ENCODE results near the gene PROX1.

The PROX1 gene

DNA sequence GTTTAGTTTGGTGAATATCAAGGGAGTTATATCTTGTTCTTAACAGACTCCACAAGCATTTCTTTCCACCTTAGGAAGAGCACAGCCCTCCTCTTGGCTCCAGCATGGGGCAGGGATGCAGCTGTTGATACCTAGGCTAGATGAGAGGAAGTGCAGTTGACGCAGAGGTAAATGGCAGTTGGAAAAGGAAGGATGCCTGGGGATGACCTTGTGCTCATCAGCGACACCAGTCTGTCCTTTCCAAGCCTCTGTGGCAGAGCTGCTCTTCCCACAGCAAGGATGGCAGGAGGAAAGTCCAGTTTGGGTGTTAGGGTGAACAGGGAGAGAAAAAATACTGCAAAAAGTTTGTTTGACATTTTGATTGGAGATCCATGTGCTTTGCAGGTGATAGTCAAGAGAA lies 6.2 kb downstream of the PROX1 start:
- TF ChIP-seq, protein P1, sequence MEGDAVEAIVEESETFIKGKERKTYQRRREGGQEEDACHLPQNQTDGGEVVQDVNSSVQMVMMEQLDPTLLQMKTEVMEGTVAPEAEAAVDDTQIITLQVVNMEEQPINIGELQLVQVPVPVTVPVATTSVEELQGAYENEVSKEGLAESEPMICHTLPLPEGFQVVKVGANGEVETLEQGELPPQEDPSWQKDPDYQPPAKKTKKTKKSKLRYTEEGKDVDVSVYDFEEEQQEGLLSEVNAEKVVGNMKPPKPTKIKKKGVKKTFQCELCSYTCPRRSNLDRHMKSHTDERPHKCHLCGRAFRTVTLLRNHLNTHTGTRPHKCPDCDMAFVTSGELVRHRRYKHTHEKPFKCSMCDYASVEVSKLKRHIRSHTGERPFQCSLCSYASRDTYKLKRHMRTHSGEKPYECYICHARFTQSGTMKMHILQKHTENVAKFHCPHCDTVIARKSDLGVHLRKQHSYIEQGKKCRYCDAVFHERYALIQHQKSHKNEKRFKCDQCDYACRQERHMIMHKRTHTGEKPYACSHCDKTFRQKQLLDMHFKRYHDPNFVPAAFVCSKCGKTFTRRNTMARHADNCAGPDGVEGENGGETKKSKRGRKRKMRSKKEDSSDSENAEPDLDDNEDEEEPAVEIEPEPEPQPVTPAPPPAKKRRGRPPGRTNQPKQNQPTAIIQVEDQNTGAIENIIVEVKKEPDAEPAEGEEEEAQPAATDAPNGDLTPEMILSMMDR (IDR thresholded peaks at IDR 0.05; ENCODE audit: low read depth, low read length): no peak
- DNase-seq (ENCODE audit: extremely low read depth, low read depth): no peak

DNA sequence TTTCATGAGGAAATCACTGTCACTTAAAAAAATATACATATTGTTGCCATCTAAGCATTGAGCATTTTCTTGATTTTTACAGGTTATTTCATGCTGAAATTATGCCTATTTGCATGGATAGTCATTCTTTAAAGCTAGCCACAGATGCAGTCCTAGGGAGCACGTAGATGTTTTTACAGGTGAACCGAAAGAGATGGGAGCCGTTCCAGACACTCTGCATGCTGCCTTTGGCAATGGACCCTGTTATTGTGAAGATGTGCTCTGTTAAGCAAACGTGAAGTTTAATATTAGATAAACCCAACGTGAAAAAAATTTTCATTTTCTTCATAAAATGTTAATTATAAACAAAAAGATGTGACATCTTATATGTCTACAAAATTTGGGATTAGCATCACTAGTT lies 7.1 kb downstream of the PROX1 start:
- DNase-seq (ENCODE audit: extremely low read depth, low read depth): no peak
- TF ChIP-seq, protein P1 (IDR thresholded peaks at IDR 0.05; ENCODE audit: low read depth, low read length): no peak

DNA sequence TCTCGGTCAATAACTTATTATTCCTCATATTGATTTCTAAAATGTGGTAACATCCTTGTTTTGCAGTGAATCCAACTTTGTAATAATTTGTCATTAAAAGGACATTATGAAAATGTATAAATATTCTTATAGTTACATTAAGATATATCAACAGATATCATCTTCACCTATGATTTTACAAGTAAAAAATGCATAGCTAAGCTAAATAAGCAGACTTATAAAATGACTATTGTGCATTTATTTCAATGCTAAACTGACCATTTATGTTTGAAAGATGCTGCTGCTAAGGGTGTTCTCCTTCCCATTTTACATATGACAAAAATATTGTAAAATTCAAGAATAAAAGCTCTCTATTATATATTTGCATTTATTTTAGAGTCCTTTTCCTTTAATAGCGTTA lies 7.8 kb downstream of the PROX1 start:
- DNase-seq (ENCODE audit: extremely low read depth, low read depth): no peak
- TF ChIP-seq, protein P1 (IDR thresholded peaks at IDR 0.05; ENCODE audit: low read depth, low read length): no peak

DNA sequence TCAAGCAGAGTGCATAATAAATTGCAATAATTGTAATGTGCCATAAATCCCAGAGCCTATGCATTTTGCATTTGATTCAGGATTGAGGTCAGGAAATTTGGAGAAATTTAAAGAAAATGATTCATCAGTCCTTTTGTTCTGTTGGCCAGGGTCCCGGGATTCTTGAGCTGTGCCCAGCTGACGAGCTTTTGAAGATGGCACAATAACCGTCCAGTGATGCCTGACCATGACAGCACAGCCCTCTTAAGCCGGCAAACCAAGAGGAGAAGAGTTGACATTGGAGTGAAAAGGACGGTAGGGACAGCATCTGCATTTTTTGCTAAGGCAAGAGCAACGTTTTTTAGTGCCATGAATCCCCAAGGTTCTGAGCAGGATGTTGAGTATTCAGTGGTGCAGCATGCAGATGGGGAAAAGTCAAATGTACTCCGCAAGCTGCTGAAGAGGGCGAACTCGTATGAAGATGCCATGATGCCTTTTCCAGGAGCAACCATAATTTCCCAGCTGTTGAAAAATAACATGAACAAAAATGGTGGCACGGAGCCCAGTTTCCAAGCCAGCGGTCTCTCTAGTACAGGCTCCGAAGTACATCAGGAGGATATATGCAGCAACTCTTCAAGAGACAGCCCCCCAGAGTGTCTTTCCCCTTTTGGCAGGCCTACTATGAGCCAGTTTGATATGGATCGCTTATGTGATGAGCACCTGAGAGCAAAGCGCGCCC lies 8.7 kb downstream of the PROX1 start:
- DNase-seq (ENCODE audit: extremely low read depth, low read depth): no peak
- TF ChIP-seq, protein P1 (IDR thresholded peaks at IDR 0.05; ENCODE audit: low read depth, low read length): no peak

DNA sequence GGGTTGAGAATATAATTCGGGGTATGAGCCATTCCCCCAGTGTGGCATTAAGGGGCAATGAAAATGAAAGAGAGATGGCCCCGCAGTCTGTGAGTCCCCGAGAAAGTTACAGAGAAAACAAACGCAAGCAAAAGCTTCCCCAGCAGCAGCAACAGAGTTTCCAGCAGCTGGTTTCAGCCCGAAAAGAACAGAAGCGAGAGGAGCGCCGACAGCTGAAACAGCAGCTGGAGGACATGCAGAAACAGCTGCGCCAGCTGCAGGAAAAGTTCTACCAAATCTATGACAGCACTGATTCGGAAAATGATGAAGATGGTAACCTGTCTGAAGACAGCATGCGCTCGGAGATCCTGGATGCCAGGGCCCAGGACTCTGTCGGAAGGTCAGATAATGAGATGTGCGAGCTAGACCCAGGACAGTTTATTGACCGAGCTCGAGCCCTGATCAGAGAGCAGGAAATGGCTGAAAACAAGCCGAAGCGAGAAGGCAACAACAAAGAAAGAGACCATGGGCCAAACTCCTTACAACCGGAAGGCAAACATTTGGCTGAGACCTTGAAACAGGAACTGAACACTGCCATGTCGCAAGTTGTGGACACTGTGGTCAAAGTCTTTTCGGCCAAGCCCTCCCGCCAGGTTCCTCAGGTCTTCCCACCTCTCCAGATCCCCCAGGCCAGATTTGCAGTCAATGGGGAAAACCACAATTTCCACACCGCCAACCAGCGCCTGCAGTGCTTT lies 9.4 kb downstream of the PROX1 start:
- TF ChIP-seq, protein P1 (IDR thresholded peaks at IDR 0.05; ENCODE audit: low read depth, low read length): no peak
- DNase-seq (ENCODE audit: extremely low read depth, low read depth): no peak

DNA sequence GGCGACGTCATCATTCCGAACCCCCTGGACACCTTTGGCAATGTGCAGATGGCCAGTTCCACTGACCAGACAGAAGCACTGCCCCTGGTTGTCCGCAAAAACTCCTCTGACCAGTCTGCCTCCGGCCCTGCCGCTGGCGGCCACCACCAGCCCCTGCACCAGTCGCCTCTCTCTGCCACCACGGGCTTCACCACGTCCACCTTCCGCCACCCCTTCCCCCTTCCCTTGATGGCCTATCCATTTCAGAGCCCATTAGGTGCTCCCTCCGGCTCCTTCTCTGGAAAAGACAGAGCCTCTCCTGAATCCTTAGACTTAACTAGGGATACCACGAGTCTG lies 10.0 kb downstream of the PROX1 start:
- TF ChIP-seq, protein P1 (IDR thresholded peaks at IDR 0.05; ENCODE audit: low read depth, low read length): no peak
- no peak for DNase-seq (ENCODE audit: extremely low read depth, low read depth)

DNA sequence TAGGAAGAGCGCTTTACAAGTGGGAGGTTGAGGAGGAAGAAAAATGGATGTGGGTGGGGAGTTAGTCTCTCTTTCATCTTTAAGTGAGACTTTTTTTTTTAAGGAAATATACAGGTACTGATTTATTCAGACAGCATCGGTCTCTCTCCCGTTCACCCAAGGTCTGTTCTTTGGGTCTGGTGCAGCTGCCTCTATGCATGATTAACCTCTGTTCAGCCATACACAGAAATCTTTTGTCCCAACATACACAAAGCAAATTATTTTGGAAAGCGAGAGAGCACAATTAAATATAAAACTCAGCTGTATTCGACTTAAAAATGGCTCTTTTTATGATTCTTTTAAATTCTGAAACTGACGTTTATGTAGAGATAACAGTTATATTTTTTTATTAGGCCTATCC lies 11.0 kb downstream of the PROX1 start:
- DNase-seq (ENCODE audit: extremely low read depth, low read depth): no peak
- TF ChIP-seq, protein P1 (IDR thresholded peaks at IDR 0.05; ENCODE audit: low read depth, low read length): no peak
